T-helper 22 cell (primary cell): ENCODE data around the gene A2ML1.
"Not testable (repeated sequence)": the region's sequence is repeated elsewhere in the genome, so short reads cannot be mapped to it uniquely, and the experiment has no call there.

Experiments used
- DNase-seq: peaks from one replicate; pipeline ENCODE4 v3.0.0-alpha.2; 2020; ENCODE audit warnings: low read depth

The A2ML1 gene

DNA sequence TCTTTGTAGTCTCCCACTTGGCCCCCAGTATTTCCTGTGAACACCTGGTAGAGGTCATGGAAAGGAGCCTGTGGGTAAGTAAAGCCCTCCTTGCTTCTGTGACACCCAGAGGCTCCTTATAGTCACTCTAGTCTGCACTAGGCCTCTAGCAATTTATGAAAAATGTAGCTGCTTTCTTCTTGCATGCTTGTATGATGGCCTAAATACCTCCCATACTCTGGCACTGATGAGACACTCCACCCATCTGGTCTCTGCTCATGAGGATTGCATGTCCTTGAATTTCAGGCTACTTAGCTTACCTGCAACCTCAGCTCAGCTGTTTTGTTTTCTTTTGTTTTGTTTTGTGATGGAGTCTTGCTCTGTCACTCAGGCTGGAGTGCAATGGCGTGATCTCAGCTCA, 4.6 kb upstream of the A2ML1 start:
- DNase-seq = no peak

DNA sequence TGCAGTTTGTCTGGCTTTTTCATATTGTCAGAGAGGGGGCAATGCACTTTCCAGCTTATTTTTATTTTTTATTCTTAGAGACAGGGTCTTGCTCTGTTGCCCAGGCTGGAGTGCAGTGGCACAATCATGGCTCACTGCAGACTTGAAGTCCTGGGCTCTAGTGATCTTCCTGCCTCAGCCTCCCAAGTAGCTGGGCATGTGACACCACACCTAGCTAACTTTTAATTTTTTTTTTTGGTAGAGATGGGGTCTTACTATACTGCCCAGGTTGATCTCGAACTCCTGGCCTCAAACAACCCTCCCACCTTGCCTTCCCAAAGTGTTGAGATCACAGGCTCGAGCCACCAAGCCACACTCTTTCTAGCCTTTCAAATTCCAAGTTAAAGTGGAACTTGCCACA, 3.9 kb upstream of the A2ML1 start:
- no peak for DNase-seq

DNA sequence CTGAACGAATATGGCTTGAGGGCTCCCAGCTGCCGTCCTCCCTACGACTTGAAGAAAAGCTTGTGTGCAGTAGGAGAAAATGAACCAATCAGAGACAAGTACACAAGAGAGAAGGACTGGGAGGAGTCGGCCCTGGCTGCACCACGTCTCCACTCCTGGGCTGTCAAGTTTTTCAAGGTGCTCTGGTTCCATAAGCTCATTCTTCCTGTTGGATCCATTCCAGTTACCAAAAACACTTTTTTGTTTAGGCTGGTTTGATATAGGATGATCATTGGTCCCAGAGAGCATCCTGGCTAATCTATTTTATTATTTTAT, 2.8 kb upstream of the A2ML1 start:
- no peak for DNase-seq

DNA sequence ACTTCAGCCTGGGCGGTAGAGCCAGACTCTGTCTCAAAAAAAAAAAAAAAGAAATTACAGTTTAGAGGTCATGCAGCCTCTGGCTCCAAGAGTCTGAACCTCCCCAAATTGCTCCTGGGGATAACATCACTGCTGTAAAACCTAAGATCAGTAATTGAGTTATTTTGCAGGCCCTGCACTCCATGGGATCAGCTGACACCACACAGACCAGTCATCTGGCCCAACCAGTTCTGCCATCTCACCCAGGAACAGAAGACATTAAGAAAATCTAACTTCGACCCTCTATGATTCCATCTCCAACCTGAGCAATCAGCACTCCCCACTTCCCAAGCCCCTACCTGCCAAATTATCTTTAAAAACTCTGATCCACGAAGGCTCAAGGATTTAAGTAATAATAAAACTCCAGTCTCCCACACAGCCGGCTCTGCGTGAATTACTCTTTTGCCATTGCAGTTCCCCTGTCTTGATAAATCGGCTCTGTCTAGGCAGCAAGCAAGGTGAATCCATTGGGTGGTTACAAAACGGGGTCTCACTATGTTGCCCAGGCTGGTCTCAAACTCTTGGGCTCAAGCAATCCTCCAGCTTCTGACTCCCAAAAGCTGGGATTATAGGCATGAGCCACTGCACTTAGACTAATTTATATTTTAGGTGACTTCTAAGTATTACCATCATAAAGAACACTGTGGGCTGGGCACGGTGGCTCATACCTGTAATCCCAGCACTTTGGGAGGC, 1.6 kb upstream of the A2ML1 start:
- DNase-seq = not testable (repeated sequence)

DNA sequence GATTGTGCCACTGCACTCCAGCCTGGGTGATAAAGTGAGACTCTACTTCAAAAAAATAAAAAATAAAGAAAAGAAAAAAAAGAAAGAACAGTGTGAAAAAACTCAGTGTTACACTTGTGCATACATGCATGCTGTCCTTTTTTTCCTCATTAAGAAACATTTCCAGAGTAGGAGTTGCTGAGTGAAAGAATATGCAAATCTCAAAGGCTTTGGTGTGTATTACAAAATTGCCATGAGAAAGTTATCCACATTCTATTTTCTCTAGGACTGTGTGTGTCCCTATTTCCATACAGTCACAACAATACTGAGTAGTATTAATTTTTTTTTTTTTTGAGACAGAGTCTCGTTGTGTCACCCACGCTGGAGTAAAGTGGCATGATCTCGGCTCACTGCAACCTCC, 830 bp upstream of the A2ML1 start:
- no peak for DNase-seq

DNA sequence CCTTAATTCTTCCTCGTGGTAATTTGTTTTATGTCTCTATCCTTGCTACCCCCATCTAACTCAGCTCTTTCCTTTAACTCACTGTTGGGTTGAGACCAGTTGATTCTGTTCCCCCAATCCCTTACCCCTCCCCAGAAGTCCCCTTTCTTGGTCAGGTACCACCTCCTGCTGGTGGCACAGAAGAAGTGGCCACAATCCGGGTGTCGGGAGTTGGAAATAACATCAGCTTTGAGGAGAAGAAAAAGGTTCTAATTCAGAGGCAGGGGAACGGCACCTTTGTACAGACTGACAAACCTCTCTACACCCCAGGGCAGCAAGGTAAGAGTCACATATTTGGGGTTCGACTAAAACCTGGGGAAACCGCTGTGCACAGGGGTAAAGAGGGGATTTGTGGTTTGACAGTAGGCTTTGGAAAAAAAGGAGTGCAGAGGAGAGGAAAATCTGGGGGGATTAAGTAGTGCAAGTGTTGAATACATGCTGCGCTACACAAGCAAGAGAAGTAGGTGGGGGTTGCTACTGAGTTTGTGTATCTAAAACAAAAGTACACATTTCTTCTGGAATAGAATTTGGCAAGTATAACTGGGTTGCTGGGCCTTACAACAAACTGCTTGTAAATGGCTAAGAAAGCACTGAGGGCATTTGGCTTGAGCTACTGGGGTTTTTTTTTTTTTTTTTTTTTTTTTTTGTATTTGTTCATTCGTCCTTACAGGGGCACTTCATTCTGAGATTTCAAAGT, 1.3 kb downstream of the A2ML1 start:
- DNase-seq = no peak

DNA sequence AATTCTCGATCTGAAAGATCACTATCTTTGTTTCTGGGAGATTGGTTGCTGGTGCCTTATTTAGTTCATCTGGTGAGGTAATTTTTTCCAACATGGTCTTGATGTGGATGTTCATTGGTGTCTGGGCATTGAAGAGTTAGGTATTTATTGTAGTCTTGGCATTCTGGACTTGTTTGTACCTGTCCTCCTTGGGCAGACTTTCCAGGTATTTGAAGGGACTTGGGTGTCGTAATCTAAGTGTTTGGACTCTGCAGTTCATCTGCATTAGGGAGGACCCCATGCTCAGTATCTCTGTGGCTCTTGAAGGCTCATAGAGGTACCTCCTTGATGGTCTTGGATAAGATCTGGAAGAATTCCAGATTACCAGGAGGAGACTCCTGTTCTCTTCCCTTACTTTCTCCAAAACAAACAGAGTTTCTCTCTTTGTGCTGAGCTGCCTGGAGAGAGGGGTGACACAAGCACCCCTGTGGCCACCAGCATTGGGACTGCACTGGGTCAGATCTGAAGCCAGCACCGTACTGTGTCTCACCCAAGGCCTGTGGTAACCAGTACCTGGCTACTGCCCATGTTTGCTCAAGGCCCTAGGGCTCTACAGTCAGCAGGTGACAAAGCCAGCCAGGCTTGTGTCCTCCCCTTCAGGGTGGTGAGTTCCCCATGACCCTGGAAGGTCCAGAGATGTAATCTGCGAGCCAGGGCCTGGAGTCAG, 5.3 kb downstream of the A2ML1 start:
- DNase-seq = no peak

DNA sequence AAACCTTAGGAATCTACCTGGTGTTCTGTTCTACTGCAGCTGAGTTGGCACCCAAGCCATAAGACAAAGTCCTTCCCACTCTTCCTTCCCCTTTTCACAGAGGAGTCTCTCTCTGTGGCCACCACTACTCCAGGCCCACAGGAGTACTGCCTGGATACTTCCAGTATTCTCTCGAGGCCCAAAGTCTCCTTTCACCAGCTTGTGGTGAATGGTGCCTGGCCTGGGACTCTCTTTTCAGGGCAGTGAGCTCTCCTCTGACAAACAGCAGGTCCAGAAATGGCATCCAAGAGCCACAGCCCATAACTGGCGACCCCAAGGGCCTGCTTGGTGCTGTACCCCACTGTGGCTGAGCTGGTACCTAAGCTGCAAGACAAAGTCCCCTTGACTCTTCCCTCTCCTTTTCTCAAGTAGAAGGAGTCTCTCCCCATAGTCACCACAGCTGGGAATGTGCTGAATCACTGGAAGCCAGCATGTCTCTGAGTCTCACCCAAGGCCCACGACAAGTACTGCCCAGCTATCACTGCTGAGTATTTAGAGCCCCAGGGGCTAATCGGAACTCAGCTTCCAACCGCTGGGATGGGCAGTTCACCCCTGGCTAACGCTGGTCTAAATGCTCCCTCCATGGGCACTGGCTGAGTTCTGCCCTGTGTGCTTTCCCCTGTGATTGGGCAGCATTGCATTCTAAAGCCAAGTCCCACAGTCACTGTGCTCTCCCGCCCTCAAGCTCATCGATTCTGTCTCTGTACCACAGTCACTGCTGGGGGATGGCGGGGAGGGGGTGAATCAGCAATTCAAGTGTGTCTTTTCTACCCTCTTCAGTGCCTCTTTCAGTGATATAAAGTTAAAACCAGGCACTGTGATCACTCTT, 6.1 kb downstream of the A2ML1 start:
- no peak for DNase-seq

DNA sequence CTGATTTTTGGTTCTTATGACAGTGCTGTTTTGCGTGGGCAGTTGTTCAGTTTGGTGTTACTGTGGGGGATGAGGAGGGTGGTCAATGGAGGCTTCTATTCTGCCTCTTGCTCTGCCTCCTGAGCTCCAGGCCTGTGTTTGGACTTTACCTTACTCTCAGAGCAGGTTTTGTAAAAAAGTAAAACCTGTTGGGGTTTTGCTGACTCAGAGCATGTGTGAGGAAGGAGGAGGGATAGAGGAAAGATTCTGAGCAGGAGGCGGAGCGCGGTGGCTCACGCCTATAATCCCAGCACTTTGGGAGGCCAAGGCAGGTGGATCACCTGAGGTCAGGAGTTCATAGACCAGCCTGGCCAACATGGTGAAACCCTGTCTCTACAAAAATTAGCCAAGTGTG, 6.7 kb downstream of the A2ML1 start:
- DNase-seq = no peak

DNA sequence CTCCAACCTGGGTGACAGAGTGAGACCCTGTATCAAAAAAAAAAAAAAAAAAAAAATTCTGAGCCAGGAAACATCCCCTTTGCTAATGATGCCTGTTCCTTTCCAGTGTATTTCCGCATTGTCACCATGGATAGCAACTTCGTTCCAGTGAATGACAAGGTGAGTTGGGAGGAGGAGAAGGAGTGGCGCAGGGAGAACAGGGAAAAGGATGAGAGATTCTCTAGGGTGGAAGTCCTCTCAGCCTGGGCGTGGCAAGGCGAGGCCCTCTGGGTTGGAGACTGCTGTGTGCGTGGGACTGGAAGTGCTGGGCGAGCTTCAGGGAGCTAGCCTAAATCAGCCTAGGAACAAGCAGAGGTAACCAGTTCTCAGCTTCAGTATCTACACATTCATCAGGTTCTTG, 7.2 kb downstream of the A2ML1 start:
- DNase-seq = no peak

DNA sequence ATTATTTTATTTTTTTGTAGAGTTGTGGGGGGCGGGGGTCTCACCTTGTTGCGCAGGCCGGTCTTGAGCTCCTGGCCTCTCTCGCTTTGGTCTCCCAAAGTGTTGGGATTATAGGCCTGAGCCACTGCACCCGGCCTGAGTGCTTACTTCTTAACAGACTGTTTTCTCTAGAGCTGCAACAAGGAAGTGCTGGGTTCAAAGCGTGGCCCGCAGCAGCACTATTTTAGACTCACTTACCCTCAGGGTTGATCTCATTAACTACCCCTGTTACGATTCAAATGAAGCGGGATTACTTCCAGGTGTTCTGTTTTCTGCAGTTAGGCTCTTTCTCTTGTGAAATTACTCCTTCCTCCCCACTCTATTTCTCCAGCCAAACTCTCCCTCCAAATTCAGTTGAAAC, 8.7 kb downstream of the A2ML1 start:
- DNase-seq = no peak

DNA sequence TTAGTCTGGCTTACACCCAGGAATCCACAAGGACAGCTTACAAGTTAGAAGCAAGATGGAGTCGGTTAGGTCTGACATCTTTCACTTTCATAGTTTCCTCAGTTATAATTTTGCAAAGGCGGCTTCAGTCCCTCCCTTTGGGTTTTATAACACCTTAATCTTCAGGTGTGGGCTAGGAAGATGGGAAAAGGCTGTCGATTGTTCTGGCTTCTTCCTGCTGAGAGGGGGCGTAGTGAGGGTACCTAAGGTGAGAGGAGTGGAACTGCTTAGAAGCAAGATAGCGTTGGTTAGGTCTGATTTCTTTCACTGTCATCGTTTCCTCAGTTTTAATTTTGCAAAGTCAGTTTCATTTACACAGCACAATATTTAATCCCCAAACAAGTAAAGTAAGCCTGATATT, 10.1 kb downstream of the A2ML1 start:
- DNase-seq = no peak

DNA sequence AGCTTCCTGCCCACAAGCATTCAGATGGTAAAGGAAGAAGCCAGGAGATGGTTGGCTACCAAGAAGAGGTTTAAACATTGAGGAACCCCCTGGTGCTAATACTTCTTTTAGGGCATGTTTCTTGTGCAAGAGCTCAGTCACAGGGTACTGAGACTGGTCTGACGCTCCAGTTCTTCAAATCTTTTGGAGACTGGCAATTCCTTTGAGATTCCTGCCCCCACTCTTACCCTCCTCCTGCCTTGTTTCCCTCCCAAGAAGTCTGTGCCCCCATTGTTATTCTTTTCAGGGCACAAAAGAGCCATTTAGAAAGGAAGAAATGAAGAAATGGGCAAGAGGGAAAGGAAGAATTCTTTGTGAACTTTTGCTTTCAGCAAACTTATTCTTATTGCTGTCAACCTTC, 11.8 kb downstream of the A2ML1 start:
- no peak for DNase-seq

DNA sequence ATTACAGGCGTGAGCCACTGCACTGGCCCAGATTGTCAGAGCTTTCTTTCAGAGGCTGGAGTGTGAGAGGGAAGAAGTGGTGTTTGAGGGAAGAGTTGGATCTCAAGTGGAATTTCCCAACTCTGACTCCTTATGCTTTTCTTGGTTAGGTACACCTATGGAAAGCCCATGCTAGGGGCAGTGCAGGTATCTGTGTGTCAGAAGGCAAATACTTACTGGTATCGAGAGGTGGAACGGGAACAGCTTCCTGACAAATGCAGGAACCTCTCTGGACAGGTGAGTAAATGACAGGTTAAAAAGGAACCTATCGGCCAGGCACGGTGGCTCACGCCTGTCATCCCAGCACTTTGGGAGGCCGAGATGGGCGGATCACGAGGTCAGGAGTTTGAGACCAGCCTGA, 14.9 kb downstream of the A2ML1 start:
- DNase-seq = no peak

DNA sequence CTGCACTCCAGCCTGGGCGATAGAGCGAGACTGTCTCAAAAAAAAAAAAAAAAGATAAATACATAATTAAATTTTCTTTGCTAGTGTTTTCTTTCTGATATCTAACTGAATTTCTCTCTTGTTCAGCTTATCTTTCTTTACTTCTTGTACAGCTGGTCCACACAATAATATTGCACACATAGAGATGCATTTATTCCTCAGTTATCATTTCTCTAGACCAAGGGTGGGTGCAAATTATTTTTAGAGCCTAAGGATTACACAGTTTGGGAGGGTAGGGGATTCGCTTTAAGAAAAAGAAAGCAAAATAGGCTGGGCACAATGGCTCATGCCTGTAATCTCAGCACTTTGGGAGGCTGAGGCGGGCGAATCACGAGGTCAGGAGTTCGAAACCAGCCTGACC, 17.9 kb downstream of the A2ML1 start:
- no peak for DNase-seq

DNA sequence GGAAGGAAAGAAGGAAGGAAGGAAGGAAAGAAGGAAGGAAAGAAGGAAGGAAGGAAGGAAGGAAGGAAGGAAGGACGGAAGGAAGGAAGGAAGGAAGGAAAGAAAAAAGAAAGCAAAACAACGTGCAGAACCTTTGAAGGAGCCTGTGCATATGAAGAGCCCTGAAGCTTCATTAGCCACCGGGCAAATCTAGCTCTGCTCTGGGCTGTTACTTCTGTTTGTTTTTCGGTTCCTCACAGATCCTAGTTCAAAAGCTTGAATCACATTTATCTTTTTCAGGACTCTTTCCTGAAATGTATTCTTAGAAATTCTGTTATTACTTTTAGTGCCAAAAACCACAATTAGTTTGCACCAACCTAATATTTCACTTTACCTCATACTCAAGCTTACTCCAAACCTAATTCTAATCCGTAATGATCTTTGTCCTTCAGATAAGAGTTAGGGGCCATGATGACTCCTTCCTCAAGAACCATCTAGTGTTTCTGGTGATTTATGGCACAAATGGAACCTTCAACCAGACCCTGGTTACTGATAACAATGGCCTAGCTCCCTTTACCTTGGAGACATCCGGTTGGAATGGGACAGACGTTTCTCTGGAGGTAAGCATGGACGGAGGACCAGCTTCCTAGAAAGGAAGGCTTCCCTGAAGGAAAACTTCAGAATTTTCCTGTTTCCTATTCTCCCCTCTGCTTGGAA, 18.7 kb downstream of the A2ML1 start:
- no peak for DNase-seq

DNA sequence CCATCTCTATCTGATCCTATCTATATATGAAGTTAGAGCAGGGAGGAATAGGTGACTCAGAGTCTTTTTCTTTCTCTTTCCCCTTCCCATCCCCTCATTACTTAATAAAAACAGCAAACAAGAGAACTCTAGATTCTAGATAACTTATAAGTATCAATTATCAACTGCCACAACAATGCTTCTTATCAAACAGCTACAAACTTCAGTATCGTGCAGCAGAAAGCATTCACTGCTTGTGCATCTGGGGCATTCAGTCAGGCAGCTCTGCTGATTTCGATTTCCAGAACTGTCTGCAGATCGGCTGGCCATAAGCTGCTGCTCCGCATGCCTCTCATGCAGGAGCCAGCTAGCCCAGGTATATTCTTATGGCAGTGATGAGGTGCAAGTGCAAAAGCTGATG, 19.4 kb downstream of the A2ML1 start:
- no peak for DNase-seq

DNA sequence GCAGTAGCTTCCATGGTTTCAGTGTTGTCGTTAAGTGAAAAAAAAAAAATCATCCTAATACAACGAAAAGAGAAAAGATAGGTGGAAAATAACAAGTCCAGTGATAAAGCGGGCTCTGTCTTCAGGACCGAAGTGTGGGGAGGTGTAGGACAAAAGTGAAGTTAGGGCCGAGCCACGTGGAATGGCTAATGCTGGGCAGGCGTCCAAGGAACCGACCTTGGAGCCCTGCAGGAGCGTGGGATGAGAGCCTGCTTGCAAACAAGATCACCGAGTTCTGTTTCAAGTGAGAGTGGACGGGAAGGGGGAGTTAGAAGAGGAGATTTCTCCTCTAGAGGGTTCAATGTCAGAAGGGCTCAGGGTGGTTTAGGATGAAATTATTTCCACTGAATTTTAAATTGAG, 22.2 kb downstream of the A2ML1 start:
- no peak for DNase-seq

DNA sequence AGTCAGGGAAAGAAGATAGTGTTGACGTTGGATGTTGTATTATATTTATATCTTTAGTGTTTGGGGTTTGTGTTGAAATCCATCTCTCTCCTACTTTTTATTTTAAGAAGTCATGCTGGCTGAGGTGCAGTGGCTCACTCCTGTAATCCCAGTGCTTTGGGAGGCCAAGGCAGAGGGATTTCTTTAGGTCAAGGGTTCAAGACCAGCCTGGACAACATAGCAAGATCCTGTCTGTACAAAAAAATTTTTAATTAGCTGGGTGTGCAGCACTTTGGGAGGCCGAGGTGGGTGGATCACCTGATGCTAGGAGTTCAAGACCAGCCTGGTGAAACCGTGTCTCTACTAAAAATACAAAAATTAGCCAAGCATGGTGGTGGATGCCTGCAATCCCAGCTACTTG, 23.9 kb downstream of the A2ML1 start:
- DNase-seq = no peak

DNA sequence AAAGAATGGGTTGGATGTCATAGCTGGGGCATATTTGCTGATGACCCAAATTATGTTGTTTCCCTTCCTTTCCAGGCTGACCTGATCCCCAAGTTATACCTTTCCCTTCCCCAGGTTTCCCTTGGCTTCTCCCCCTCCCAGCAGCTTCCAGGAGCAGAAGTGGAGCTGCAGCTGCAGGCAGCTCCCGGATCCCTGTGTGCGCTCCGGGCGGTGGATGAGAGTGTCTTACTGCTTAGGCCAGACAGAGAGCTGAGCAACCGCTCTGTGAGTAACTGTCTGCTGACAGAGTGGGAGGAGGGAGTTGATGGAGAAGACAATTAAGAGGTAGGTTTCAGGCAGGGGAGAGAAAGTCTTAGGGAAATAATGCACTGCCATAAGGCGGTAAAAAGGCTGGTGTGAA, 25.0 kb downstream of the A2ML1 start:
- no peak for DNase-seq

DNA sequence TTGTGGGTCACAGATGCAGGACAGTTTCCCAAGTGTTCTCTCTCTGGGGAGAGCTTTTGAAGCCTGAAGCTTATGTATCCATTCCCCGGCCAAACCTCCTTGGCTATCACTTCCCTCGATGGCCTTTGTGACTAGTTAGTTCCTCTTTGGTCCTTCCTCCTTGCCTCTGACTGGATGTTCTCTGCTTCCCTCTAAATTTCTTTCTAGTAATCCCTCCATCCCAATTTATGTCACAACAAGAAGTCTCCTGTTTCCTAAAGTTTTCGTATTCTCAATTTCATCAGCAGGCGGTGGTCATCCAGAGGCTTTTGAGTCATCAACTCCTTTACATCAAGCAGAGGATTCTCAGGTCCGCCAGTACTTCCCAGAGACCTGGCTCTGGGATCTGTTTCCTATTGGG, 27.5 kb downstream of the A2ML1 start:
- no peak for DNase-seq

DNA sequence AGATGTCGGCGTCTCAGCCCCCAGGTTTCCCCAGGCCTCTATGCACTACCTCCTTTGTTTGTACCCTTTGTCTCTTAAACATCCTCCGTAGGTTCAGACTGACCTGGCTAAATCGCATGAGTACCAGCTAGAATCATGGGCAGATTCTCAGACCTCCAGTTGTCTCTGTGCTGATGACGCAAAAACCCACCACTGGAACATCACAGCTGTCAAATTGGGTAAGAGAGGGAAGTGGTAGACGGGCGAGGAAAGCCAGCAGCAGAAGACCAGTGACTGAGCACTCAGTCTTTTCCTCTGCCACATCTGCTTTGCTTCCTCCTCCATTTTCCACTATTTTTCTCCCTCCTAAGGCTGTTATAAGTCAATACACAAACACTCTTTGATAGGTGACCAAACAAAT, 29.7 kb downstream of the A2ML1 start:
- no peak for DNase-seq
